CD4-positive, alpha-beta T cell treated with Interferon alpha-2 for 1 hour (primary cell): ENCODE data around the gene FBXW8.

Source experiments
- DNase-seq, 2 donors: peaks; one replicate each; pipeline ENCODE4 v3.0.0-alpha.2; 2020 to 2022

Gene FBXW8, protein sequence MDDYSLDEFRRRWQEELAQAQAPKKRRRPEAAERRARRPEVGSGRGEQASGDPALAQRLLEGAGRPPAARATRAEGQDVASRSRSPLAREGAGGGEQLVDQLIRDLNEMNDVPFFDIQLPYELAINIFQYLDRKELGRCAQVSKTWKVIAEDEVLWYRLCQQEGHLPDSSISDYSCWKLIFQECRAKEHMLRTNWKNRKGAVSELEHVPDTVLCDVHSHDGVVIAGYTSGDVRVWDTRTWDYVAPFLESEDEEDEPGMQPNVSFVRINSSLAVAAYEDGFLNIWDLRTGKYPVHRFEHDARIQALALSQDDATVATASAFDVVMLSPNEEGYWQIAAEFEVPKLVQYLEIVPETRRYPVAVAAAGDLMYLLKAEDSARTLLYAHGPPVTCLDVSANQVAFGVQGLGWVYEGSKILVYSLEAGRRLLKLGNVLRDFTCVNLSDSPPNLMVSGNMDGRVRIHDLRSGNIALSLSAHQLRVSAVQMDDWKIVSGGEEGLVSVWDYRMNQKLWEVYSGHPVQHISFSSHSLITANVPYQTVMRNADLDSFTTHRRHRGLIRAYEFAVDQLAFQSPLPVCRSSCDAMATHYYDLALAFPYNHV

DNA sequence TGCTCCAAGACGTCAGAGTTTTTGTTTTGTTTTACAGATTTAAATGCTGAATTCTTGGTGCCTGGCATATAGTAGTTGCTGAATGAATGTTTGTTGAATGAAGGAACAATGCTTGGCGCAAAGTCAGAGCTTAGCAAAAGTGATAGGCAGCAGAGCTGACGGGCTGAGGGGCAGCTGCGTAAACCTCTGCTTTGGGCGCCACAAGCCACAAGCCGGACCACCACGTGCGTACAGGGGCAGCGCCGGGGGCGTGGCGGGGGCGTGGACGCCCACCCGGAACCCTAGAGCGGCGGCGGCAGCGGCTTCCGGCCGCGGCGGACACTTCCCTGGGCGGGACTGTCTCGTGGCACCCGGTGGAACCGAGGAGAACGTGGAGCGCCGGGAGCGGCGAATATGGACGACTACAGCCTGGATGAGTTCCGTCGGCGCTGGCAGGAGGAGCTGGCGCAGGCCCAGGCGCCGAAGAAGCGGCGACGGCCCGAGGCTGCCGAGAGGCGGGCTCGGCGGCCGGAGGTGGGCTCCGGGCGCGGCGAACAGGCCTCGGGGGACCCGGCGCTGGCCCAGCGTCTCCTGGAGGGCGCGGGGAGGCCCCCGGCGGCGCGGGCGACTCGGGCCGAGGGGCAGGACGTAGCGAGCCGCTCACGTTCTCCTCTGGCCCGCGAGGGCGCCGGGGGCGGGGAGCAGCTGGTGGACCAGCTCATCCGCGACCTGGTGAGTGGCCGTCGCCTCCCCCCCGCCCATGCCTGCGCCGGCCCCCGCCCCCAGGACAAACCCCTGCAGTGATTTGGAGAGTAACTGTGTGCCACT, at the start of gene FBXW8:
Gene FBXW8 (plus strand): TSS at position 306 of the 807 bp plus-strand sequence. CDS start 88 bp downstream, at position 394.
- peak; percentile 54 to 68 for DNase-seq

DNA sequence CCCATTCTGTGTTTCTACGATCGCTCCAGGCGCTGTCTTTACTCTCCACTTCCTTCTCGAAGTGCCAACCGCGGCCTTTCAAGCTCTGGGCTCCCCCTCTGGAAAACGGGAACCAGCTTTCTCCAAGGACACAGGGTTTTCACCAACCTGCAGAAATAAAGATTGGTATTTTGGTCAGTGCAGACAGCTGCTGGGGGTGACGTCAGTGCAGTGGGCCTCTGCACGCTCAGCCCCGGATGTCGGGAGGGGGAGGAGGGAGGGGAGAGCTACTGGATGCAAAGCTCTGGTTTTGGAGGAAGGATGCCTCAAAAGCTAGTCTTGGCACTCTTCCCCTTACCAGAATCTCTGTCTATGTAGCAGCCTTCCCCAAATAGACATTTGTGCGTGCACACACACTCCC, 49.4 kb upstream of the FBXW8 start:
- peak; percentile 18 to 34 for DNase-seq

DNA sequence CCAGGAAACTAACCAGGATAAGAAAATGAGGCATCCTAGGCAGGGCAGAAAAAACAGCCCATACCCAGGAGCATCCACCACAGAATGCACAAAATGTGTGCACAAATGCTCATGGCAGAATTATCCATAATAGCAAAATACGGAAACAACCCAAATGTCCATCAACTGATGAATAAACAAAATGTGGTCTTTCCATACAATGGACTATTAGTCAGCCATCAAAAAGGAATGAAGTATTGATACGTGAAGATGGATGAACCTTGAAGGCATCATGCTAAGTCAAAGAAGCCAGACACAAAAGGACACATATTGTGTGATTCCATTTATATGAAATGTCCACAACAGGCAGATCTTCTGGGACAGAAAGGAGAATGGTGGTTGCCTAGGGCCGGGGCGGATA, 48.6 kb upstream of the FBXW8 start:
- no peak for DNase-seq

DNA sequence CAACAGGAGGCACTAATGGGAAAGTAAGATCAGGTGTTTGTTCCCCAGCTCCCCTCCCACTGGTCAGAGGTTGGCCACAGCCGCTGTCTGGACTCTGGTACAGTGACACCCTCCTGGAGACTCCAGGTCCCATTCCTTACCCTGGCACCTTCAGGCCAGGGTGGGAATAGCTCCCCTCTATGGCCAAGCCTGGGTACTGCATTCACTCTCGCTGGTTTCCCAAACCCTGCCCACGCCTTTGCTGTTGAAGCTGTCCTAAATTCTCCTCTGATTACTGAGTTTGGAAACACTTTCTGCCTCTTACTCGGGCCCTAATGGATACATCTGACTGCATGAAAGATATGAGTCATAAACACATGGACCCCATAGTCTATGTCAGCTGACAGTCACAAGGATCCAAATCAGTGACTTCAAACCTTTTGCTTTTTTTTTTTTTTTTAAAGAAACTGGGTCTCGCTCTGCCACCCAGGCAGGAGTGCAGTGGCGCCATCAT, 47.4 kb upstream of the FBXW8 start:
- no peak for DNase-seq

DNA sequence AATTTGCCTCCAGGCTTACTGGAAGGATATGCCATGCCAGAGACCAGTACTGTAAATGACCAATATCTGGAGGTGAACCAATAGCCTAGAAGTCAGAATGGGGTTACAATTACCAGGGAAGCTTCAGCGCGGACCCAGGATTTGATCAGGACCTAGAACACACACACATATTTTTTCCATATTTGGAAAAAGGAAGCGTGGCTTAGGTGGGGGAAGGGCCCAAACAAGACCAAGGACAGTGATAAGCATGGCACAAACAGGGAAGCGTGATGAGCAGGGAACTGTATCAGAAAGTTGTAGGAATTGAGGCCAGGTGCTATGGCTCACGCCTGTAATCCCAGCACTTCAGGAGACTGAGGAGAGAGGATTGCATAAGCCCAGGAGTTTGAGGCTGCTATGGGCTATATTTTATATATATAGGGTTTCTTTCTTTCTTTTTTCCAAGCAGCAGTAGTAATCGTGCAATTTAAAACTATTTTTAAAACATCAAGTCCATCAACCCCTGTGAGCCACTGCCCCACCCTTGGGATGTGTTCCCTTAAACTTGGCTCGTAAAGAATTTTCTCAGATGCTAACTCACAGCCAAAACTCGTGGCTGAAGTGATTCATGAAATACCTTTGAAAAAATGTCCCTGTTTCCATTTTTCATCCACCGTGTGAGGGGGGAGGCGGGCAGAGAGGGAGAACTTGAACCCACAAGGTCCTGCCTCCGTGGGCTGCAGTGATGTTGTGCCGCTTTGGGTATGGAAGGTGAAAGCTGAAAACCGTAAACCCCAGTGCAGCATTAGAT, 46.2 kb upstream of the FBXW8 start:
- no peak for DNase-seq

DNA sequence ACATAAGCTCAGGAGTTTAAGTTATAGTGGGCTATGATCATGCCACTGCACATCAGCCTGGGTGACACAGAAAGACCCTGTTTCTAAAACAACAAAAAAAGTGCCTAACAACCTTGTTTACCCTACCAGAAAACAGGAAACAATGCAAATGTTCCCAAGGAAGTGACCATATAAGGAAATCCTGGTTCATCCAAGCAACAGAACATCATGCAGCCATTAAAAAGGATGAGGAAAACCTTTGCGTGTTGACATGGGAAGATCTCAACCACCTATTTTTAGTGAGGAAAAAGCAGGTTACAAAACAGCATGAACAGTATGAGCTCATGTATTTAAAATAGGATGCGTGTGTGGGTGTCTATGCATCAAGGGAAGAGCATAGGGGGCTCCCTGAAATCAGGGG, 43.2 kb upstream of the FBXW8 start:
- DNase-seq, result no peak

DNA sequence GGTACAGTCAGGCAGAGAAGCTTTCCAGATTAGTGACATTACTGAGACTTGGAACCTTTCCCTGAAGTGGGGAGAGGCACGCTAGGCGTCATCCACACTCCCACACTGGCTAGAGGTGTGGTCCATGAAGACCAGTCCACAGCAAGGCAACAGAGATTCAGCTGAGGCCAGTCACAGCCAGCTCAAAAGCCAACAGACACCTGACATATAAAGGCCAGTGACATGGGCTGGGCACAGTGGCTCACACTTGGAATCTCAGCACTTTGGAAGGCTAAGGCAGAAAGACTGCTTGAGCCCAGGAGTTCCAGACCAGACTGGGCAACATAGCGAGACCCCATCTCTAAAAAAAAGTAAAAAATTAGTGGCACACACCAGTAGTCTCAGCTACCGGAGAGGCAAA, 40.4 kb upstream of the FBXW8 start:
- DNase-seq, result no peak

DNA sequence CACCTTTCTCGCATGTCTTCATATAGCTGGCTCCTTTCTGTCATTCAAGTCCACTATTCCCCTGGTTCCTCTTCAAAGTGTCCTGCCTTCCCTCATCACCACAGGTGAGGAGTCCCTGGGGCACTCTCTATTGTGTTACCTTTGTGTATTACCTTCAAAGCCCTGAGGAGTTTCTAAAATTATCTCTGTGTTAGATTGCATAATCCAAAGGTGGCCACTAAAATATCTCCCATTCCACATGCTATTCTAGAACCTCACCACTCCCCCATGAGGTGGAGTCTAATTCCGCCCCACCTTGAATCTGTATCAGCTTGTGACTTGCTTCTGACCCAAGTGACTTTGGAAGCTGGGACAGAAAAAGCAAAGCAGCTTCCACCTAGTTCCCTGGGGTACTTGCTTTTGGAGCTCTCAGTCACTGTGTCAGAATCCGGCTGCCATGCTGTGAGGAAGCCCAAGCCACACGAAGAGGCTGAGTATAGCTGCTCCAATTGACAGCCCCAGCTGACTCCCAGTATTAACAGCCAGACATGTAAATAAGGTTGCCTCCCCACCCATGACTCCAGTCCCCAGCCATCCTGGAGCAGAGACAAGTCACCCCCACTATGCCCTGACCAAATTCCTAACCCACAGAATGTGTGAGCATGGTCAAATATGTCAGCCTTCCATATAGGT, 36.3 kb upstream of the FBXW8 start:
- DNase-seq, result no peak

DNA sequence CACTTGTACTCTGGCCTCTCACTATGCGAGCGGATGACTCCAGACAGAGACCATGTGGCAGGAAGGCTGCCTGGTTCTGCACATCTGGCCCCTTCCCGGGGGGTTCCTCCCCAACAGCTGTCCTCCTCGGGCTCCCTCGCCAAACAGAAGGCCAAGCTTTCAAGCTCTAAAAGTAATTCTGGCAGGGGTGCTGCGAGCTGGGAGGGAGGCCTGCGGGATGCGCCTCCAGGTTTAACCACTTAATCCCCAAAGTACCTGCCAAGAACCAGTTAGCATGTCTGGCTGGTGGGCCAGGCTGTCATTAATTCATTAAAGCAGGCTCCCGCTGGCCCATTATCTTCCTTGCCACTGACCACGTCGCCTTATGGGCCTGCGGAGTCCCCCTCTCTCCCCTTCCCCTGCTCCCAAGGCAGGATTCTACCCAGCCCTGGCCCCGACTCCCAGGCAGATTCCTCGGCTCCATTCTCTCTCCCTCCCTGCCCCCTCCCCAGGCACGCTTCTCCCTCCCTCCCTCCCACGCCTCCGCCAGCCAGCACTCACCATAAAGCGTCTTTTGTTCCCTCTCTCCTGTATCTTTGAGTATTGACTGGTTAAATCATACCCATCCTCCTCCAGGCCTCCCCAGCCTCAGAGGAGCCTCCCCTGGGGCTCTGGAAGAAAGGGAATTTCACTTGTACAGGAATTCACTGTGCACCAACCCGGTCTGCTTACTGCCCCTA, 34.4 kb upstream of the FBXW8 start:
- DNase-seq, result no peak

DNA sequence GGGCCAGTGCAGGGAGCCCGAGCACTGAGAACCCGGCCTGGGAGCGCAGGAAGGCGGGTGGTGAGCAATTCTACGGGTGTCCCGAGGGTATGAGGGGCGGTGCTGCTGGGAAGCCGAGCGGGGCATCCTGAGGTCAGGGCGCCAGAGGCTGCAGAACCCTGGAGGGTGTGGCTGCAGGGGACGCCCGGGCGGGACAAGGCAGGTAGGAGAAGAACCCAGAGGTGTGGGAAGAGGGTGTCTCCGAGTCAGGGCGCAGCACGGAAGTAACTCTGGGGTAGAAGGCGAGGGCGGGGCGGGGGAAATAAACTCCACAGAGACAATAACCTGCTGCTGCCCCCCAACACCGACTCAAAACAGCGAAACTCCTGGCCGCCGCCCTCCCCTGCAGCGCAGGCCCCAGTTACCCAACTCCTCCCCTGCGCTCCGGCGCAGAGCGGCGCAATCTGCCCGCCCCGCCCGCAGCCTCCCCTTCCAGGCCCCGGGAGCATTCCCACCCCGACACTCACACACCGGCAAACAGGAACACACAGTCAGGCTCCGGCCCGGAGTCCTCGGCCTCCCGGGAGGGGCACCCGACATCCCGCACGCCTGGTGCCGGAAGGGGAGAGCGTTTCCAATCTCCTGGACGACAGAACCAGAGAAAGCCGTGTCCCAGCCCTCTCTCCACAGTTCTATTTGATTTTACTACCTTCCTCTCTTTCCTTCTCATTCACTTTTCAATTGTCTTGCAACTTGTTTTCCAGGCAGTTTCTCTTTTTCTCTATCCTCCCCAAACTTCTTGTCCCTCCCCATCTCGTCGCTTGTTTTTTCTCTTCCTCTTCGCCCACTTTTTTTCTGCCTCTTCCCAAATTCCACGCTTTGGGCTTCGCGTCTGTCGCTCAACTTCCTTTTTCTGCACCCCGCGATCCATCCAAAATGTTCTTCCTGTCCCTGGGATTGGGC, 31.9 kb upstream of the FBXW8 start:
- no peak for DNase-seq

DNA sequence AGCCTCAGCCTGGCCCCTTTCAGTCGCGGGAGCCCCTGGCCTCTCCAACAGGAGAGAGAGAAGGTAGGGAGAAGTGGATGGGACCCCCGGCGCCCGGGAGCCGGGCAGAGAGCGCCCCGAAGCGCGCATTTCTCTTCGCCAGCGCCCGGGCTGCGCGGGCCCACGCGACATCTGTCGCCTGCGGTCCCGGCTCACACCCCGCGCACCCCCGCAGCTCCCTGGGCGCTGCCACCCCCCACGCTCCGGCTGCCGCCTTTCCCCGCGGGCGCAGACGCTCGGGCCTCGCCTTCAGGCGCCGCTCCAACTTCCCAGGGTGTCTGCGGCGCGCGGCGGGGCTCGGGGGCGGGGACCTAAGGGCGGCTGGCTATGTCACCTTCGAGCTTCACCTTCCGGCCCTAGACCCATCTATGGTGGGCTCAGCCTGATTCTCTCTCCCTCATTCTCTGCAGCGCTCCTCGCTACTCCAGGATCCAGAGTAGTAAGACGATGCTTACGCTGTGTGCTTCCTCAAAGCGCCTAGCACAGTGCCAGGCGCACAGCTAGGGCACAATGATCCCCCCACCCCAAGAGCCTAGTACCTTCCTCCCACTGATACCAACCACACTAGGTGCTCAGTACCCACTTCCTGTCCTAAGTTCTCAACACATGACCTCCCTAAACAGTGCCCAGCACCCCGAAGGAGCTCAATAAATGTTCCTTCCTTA, 31.1 kb upstream of the FBXW8 start:
- no peak for DNase-seq

DNA sequence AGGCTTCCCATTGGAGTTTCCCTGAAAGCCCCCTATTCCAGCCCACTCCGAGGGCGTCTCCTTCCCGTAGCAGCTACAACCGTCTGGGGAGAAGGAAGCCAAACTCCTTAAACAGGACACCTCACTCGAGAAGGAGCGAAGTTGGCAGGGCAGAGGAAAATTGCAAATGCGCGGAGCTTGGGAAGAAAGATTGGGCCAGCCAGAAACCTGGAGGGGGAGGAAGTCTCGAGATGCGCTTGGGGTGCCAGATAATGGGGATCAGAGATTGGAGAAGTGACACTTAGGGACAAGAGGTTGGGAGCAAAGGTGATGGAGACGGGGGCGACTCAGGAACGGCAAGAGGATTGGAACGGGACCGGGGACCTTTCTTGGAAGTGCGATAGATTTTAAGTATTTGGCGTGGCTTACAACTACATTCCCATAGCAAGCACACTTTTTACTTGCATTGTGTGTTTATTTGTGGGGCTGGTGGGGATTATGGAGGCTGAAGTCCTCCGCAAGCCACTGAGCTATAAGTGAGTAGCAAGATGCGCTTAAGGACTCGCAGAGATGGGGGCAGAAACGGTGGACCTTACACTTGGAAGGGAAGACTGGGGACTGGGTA, 30.4 kb upstream of the FBXW8 start:
- DNase-seq, result no peak

DNA sequence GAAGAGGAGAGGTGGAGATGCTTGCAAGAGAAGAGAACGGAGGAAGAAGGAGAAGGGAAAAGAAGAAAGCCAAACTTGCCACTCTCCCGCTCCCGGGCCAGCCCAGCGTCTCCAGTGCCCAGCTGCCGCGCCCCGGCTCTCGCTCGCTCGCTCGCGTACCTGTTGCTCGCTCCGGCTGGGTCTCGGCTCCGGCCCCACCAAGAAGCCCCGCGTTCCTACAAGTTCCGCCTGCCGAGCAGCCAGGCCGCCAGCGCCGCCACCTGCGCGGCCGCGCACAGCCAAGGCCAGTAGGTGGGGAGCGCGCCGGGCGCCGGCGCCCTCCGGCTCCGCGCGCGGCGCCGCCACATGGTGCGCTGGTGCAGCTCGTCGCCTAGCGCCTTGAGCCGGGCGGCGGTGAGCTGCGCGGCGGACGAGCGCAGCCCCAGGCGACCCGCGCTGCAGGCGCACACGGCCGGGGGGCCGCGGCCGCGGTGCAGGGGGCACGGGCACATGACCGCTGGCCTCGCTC, 29.9 kb upstream of the FBXW8 start:
- DNase-seq, result peak; percentile 6 to 9

DNA sequence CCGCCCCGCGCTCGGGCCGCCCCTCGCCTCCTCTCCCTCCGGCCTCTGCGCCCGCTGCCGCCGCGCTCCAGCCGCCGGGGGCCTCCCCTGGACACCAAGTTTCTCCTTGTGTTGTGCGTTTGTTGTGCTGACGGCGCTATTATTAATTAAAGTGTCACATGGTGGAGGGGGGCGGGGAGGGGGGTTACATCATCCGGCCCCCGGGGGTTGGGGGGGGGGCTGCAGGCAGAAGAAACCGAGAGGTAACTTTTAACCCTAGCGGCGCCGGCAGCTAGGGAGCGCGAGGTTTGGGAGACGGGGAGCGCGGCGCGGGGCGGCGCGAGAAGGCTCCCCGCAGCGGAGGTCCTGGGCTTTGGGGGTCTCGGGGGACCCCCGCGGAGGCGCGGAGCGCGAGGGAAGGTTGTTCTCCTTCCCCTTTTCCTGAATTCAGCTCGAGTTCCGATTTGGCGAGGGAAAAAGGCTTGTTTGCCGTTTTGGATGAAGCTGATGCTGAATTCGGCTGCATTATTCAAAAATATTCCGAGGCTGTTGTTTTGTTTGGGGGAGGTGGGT, 29.3 kb upstream of the FBXW8 start, which contains the start of gene HRK:
Gene HRK (minus strand): TSS at position 117 of the 552 bp plus-strand sequence. CDS start 134 bp downstream, outside the sequence.
- DNase-seq, result no peak

DNA sequence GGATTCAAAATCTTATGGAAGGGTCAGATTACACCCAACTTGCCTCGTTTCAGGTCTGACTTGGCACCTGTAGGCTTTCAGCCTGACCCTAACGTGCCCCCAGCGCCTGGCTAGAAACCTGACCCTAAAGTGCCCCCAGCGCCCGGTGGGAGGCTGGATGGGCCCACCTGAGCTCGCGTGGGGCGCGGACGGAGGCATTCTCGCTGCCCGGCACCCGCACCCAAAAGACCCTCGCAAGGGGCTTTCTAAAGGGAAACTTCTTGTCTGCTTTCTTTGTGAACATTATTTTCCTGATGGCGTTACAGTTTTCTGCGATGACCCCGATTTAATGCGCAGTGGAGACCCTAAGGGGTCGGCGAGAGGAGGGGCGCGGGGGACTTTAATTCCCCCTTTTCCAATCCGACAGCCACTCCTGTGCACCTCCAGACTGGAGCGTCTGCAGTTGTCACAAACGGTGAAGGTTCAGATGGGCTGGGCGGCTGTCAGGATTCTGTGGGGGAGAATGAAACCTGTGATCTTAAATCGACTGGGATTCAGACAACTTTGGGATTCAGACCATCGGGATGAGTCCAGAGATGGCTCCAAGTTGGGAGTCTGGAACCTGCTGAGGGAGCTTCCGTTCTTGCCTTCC, 28.8 kb upstream of the FBXW8 start:
- no peak for DNase-seq

DNA sequence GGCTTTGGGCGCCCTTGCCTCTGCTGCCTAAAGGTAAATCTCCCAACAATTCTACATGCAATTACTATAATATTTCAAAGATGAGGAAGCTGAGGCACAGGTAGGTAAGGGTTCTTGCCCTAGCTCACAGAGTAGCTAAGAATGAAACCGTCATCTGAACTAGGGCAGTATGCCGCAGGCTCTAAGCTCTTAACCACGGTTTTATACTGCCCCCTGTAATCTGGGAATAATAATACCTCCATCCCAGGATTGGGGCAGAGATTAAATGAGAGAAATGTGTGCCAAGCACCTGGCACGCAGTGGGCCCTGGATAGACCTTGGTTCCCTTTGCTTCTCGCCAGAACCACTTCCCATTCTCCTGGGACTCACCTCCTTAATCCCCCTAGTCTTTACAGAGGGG, 28.0 kb upstream of the FBXW8 start:
- DNase-seq, result no peak

DNA sequence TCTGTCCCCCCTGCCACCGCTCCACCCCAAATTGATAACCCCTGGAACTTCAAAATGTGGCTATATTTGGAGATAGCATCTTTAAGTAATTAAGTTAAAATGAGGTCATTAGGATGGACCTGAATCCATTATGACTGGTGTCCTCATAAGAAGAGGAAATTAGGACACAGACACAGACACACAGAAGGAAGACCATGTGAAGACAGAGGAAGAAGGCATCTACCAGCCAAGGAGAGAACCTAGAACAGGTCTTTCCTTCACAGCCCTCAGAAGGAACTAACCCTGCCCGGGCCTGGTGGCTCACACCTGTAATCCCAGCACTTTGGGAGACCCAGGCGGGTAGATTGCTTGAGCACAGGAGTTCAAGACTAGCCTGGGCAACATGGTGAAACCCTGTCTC, 25.9 kb upstream of the FBXW8 start:
- DNase-seq, result no peak

DNA sequence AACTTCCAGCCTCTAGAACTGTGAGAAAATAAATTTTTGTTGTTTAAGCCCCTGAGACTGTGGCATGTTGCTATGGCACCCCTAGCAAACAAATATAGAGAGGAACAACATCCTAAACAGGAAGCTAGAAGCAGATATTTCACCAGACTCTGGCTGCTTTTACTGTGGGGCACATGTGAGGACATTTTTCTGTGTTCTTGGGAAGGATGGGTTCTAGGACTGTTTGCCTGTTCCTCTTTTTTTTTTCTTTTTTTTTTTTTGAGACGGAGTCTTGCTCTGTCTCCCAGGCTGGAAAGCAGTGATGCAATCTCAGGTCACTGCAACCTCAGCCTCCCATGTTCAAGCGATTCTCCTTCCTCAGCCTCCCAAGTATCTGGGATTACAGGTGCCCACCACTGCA, 25.3 kb upstream of the FBXW8 start:
- peak in 1 of 2 donors; percentile 13 for DNase-seq
